Endothelial cell of umbilical vein (primary cell): ENCODE results near the gene CCIN.

Experiments
- CTCF ChIP-seq, 2 donors: IDR thresholded peaks; 1 replicate in 1 of 2; 2 replicates in 1 of 2; pipeline ENCODE4 v1.5.1; 2011; ENCODE audit warnings: low read length in 2 of 2, mild to moderate bottlenecking in 2 of 2, moderate library complexity in 2 of 2, control low read depth in 1 of 2, inconsistent platforms in 1 of 2, low read depth in 1 of 2; ENCODE audit not compliant: insufficient read depth in 1 of 2; ENCODE audit errors: extremely low read depth in 1 of 2
- EZH2 ChIP-seq: IDR thresholded peaks from 2 replicates; pipeline ENCODE4 v1.6.1; 2012; ENCODE audit warnings: borderline replicate concordance, low read depth, mild to moderate bottlenecking, moderate library complexity, low read length, inconsistent platforms; ENCODE audit not compliant: severe bottlenecking
- FOS ChIP-seq: IDR thresholded peaks from 2 replicates; pipeline ENCODE4 v1.6.1; 2011; ENCODE audit warnings: mild to moderate bottlenecking, low read length, moderate library complexity, borderline replicate concordance; ENCODE audit not compliant: insufficient read depth
- GATA2 ChIP-seq: IDR thresholded peaks from 2 replicates; pipeline ENCODE4 v1.7.0; 2011; ENCODE audit warnings: low read depth, mild to moderate bottlenecking, moderate library complexity, mixed read lengths, low read length; ENCODE audit not compliant: insufficient read length, insufficient read depth
- JUN ChIP-seq: IDR thresholded peaks from 2 replicates; pipeline ENCODE4 v1.6.1; 2011; ENCODE audit warnings: borderline replicate concordance, low read depth; ENCODE audit not compliant: insufficient read length, insufficient read depth
- MAX ChIP-seq: IDR thresholded peaks from 2 replicates; pipeline ENCODE4 v1.6.1; 2011; ENCODE audit not compliant: insufficient read depth, insufficient read length
- MYC ChIP-seq: IDR thresholded peaks from one replicate; pipeline ENCODE4 v1.6.1; 2011; ENCODE audit warnings: mild to moderate bottlenecking, low read depth, low read length
- POLR2A ChIP-seq: IDR thresholded peaks from 2 replicates; pipeline ENCODE4 v1.6.1; 2012; ENCODE audit warnings: low read depth, mild to moderate bottlenecking, control low read depth, low read length
- POLR2AphosphoS5 ChIP-seq: IDR thresholded peaks from 2 replicates; pipeline ENCODE4 v1.6.1; 2012; ENCODE audit warnings: low read depth, mild to moderate bottlenecking, control low read depth, low read length, moderate library complexity; ENCODE audit not compliant: insufficient read depth

GRCh38 chr9:36154331-36154952 lies 14.7 kb upstream of the CCIN start:
- no peak for TF ChIP-seq CTCF (IDR thresholded peaks at IDR 0.05; ENCODE audit: extremely low read depth in 1 of 2, insufficient read depth in 1 of 2, low read depth in 1 of 2, low read length in 2 of 2)
- TF ChIP-seq EZH2 = no peak
- no peak for TF ChIP-seq MAX
- no peak for TF ChIP-seq POLR2AphosphoS5
- TF ChIP-seq POLR2A = no peak
- no peak for TF ChIP-seq MYC
- no peak for TF ChIP-seq GATA2
- peak; percentile 60 for TF ChIP-seq JUN
- TF ChIP-seq FOS = no peak
